Large intestine (tissue), 3 donors: ENCODE data around the gene EML3. TPM values are rescaled to one million over a fixed set of nuclear protein-coding genes. Genes with fewer than 3 reads are reported as not detected.
A peak's percentile ranks its signal among the peaks of the same experiment; 100 is the strongest.

Experiments
- DNase-seq, 2 donors: peaks; one replicate each; pipeline versions ENCODE4 v3.0.0 to v3.0.0-alpha.2; 2013
- H3K27ac ChIP-seq: one replicate; pipeline ENCODE4 v1.5.1; 2013; ENCODE audit warnings: low read length
- H3K27me3 ChIP-seq: 2 replicates; pipeline ENCODE4 v1.6.1; 2013; ENCODE audit warnings: low read length; ENCODE audit not compliant: control insufficient read depth, insufficient read depth
- H3K36me3 ChIP-seq: 2 replicates; pipeline ENCODE4 v1.6.1; 2013; ENCODE audit warnings: low read length; ENCODE audit not compliant: control insufficient read depth, insufficient read depth
- H3K4me1 ChIP-seq: one replicate; pipeline ENCODE4 v1.6.1; 2013; ENCODE audit warnings: low read length; ENCODE audit not compliant: control insufficient read depth, insufficient read depth
- H3K4me3 ChIP-seq: one replicate; pipeline ENCODE4 v1.5.1; 2013; ENCODE audit warnings: low read length
- H3K9me3 ChIP-seq: one replicate; pipeline ENCODE4 v1.6.1; 2013; ENCODE audit warnings: mild to moderate bottlenecking, low read depth, low read length, moderate library complexity; ENCODE audit not compliant: control insufficient read depth
- WGBS: methylation state at CpG from one replicate; pipeline ENCODE4 v1.1.5; 2013; ENCODE audit warnings: low lambda C conversion rate; ENCODE audit not compliant: insufficient coverage; 5-methylcytosine and 5-hydroxymethylcytosine counted together
- polyA plus RNA-seq: library from polyadenylated mRNA; unstranded; fragments of 120-200 nt; gene quantifications from one replicate; pipeline ENCODE4 v1.2.1, GENCODE V29; 2013

Gene EML3
- polyA plus RNA-seq, 1 donor, result 25.3 TPM

DNA sequence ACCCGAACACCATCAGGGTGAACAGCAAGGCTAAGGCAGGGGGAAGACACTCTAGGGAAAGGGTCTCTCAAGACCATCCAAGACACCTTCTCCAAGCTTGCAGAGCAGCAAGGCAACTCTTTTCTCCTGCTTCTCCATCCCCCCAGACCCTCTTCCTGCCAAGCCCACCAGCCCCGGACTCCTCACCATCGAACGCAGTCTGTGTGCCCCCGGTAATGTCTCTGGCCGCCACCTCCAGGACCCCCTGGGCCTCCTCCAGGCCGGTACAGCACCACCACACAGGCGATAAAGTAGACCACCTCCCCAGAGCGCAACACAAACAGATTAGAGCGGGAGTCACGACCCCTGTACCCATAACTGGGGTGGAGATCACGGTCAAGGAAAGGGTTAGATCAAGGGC lies 3.8 kb downstream of the EML3 start:
- WGBS, result no CpG with 5 or more reads among the region's 12 CpGs
- Histone ChIP-seq H3K27me3 (no peaks in the 10 kb centered on the region), H3K36me3 (peaks cover 35% of the 10 kb centered on the region)

DNA sequence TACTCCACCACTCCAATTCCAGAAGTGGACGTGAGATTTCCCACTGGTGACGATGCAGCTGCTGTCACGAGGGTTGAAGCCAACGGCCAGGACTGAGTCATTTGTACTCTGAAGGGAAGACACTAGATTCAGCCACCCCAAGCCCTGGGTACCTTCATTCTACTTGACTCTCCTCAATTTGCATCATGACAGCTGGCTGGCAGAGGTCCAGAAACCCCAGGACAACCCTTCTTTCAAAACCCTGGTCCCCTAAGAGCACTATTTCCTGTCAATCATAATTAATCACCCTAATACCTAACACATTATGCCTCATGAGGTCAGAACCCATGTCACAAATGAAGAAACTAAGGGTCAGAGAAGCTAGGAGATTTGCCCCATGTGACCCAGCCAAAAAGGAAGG lies 4.9 kb downstream of the EML3 start:
- Histone ChIP-seq H3K4me3 (no peak overlapping the region), H3K9me3 (peaks cover 2% of the 10 kb centered on the region), H3K36me3 (peaks cover 35% of the 10 kb centered on the region), H3K27me3 (no peaks in the 10 kb centered on the region), H3K4me1 (peaks cover 16% of the 10 kb centered on the region), H3K27ac (no peak overlapping the region)
- DNase-seq, result no peak
- WGBS, result no CpG with 5 or more reads among the region's 4 CpGs

More for the DNA sequence above, 3.8 kb downstream of the EML3 start:
- peaks cover 2% of the 10 kb centered on the region for H3K9me3 ChIP-seq
- H3K4me1 ChIP-seq, result peaks cover 24% of the 10 kb centered on the region
- no peak for DNase-seq
- no peak overlapping the region for H3K4me3 ChIP-seq
- no peak overlapping the region for H3K27ac ChIP-seq

DNA sequence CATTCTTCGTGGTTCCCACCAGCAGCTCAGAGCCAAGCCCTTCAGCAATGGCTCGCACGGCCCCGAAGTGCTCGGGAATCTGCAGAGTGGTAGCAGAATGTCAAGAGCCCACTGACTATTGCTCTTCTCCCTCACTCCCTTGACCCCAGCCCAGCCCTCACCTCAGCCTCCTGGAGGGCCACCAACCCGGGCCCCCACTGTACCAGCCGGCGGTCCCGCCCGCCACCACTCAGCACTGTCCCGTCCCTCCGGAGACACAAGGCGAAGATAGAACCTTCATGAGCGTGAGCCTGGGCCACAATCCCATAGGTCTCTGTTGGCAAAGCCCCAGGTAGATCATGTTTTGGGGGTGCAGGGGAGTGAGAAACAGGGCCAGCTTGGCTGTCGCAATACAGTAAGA lies 6.7 kb downstream of the EML3 start:
- Histone ChIP-seq H3K36me3 (peaks cover 35% of the 10 kb centered on the region), H3K4me3 (no peak overlapping the region), H3K27me3 (no peaks in the 10 kb centered on the region), H3K27ac (no peak overlapping the region), H3K4me1 (peaks cover 8% of the 10 kb centered on the region), H3K9me3 (peaks cover 4% of the 10 kb centered on the region)
- DNase-seq, result no peak
- WGBS, result no CpG with 5 or more reads among the region's 15 CpGs

DNA sequence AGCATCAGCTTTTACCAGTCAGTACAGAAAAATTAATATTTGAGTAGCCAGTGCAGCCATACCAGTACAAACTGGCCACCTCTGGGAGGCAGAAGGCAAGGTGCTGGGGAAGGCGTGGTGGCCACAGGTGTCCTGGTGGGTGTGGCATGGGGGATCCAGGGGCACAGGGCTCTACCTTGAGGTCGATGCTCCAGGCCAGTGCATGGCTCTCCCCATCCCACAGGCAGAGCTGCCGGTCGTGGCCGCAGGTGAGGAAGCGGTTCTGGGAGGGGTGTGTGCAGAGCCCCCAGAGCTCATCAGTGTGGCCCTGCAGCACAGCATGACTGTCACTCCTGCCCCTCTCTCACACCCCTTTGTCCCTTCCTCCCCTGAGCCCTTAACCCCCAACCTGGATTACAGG lies 7.1 kb downstream of the EML3 start:
- H3K27me3 ChIP-seq, result no peaks in the 10 kb centered on the region
- H3K4me3 ChIP-seq, result no peak overlapping the region
- peaks cover 9% of the 10 kb centered on the region for H3K4me1 ChIP-seq
- H3K27ac ChIP-seq, result no peak overlapping the region
- WGBS, result no CpG with 5 or more reads among the region's 6 CpGs
- H3K9me3 ChIP-seq, result peaks cover 5% of the 10 kb centered on the region
- peaks cover 35% of the 10 kb centered on the region for H3K36me3 ChIP-seq
- DNase-seq, result no peak

DNA sequence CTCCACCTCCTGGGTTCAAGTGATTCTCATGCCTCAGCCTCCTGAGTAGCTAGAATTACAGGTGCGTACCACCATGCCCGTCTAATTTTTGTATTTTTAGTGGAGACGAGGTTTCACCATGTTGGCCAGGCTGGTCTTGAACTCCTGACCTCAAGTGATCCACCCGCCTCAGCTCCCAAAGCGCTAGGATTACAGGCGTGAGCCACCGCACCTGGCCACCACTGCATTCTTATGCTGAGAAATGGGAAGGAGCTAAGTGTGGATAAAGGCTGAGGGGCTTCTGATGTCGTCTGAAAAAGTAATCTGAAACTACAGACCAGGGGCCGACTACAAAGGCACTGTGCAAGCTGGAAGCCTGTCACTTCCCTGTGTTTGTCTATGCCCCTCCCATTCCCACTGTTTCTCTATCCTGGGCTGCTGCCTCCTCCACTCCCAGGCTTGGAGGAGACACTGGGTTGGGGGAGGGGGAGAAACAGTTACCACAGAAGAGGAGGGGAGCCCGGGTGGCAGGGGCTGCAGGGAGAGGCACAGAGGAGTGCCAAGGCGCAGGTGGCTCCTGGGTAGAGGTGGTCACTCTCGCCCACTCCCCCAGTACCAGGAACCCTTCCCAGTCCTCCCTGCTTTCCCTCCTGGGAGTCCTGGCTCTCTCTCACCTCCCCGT lies 8.0 kb downstream of the EML3 start:
- no CpG with 5 or more reads among the region's 13 CpGs for WGBS
- Histone ChIP-seq H3K36me3 (peaks cover 31% of the 10 kb centered on the region), H3K27ac (no peak overlapping the region), H3K4me1 (peaks cover 17% of the 10 kb centered on the region), H3K4me3 (no peak overlapping the region), H3K27me3 (no peaks in the 10 kb centered on the region), H3K9me3 (peaks cover 5% of the 10 kb centered on the region)
- no peak for DNase-seq

DNA sequence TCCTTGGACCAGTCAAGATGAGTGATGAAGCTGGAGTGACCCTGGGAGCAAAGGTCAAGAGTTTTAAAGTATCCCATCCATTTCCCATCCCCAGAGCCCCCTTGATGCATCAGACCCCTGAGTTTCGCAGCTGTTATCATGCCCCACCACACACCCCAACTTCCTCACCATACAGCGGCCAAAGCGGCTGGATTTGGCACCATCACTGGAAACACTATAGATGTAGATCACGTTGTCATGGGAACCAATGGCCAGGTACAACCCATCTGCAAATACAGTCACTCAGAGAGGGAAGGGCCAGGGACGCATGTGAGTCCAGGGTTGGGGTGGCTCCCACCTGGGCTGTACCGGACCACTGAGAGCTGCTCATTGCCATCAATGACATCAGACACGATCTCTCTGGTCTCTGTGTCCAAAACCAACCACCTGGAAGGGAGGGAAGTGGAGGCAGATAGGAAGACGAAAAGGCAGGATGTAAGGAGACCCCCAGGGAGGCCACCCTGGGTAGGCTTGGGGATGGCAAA lies 8.7 kb downstream of the EML3 start:
- H3K4me1 ChIP-seq, result peaks cover 25% of the 10 kb centered on the region
- H3K36me3 ChIP-seq, result peaks cover 24% of the 10 kb centered on the region

DNA sequence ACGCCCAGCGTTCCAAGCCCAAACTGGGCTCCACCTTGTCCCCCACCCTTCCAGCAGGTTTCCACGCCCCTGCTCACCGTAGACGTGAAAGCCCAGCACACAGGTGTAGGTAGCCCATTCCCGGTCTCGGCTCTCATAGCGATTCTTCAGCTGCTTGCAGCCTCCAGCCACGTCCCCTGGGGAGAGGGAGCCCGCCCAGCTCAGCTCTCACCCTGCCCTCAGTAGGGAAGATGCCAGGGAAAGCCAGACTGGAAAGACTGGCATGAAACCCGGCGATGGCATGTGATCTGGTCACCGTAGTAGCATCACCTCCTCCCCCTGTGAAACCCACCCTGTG lies 9.5 kb downstream of the EML3 start:
- H3K36me3 ChIP-seq, result peaks cover 30% of the 10 kb centered on the region
- H3K4me1 ChIP-seq, result peaks cover 25% of the 10 kb centered on the region
- no peak overlapping the region for H3K27ac ChIP-seq
- H3K4me3 ChIP-seq, result peak overlapping the region; percentile 94
- WGBS, result no CpG with 5 or more reads among the region's 13 CpGs
- peaks cover 5% of the 10 kb centered on the region for H3K9me3 ChIP-seq
- H3K27me3 ChIP-seq, result no peaks in the 10 kb centered on the region
- DNase-seq, result no peak

More for the DNA sequence above, 8.7 kb downstream of the EML3 start:
- H3K27me3 ChIP-seq, result no peaks in the 10 kb centered on the region
- no CpG with 5 or more reads among the region's 8 CpGs for WGBS
- H3K9me3 ChIP-seq, result peaks cover 5% of the 10 kb centered on the region
- no peak for DNase-seq
- no peak overlapping the region for H3K4me3 ChIP-seq
- no peak overlapping the region for H3K27ac ChIP-seq

DNA sequence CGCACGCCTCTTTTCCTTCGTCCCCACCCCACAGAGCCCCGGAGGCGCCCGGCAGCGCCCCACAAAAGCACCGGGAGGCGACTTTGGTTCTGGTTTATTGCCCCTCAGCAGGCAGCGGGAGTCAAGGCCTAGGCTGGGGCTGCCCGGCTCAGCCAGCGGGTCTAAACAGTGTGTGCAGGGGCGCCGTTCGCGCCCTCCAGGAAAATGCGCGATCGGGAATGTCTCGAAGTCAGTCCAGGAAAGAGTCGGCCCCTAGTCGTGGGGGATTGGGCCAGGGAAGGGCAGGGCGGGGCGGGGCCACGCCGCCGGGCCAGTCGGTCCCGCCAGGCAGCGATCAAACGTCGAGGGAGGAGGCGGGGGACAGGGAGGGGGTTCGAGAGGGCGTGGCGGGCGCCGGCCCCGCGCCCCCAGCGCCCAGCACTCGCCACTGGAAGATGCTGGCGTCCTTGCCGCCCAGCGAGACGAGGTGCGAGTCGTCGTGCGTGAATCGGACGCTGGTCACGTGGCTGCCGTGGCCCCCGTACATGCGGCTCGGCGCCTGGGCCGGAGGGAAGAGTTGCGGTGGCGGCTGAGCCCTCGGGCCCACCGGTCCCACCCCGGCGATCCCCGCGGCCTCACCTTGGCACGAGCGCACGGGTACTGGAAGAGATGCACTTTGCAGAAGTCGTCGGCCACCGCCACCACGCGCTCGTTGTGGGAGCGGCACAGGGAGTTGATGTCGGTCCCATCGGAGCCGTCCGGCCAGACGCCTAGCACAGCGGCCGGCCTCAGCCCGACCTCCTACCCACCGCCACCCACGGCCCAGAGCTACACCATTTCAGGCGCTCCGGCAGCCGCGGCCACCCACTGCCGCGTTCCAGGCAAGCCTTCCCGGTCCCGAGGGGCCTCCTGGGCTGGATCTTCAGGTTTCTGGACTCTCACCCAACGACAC lies 10.2 kb downstream of the EML3 start:
- Histone ChIP-seq H3K27me3 (no peaks in the 10 kb centered on the region), H3K4me1 (peaks cover 25% of the 10 kb centered on the region), H3K9me3 (peaks cover 5% of the 10 kb centered on the region), H3K4me3 (peak overlapping the region; percentile 94), H3K27ac (peak overlapping the region; percentile 80), H3K36me3 (peaks cover 34% of the 10 kb centered on the region)
- no CpG with 5 or more reads among the region's 96 CpGs for WGBS
- peak; percentile 60 to 70 for DNase-seq

DNA sequence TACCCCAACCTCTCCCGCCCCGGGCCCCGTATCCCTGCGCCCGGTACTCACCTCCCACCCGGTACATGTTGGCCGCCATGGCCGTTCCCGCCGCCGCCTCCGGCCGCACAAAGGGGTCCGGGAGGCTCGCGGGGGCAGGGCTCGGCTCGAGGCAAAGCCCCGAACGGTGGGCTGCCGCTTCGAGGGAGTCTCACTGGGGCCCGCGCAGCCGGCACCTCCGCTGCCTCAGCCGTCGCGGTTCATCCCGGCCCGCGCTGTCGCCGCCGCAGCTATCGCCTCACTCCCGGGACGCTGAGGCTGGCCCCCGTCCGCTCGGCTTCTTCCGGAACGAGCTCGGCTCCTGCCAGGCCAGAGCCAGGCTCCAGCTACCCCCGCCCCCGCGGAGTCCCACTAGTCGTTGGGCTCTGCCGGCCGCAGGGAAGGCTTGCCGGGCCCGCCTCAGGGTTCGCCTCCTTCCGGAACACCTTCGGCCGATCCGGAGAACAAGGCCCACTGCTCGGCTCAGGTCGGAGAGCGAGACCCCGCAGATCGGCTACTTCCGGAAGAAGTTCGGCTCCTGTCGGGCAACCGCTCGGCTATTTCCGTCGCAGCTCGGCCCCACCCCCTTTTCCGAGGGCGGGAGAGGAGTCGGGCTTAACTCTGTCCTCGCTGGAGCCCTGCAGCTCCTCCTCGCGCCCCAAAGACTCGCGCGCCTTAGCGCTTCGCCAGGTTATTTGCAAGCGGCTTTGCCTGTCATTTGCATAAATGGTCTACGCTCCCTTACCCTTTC lies 11.0 kb downstream of the EML3 start, which contains the start of gene MTA2:
Gene MTA2, minus strand, starts transcription at position 494 of the 769 bp plus-strand sequence. Its CDS starts 415 bp downstream, at position 79.
- Histone ChIP-seq H3K4me1 (peaks cover 25% of the 10 kb centered on the region), H3K9me3 (peaks cover 5% of the 10 kb centered on the region), H3K27ac (peak within 1 kb of the TSS; percentile 82), H3K36me3 (peaks cover 35% of the 10 kb centered on the region), H3K4me3 (peak within 1 kb of the TSS; percentile 94), H3K27me3 (no peaks in the 10 kb centered on the region)
- DNase-seq, result peak; percentile 98 to 99
- WGBS, result no CpG with 5 or more reads among the region's 83 CpGs

DNA sequence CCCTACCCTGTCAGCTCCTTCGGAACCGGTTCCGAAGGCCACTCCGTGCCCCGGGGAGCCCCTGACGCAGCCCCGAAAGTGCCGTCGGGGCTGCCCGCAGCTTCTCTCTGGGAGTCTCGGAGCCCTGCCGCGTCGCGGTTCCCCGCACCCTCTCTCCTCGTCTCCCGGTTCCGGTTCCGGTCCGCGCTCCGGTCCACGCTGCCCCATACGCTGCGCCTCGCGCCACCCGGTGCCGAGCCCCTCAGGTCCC lies 11.5 kb downstream of the EML3 start:
- Histone ChIP-seq H3K9me3 (peaks cover 5% of the 10 kb centered on the region), H3K4me3 (peak overlapping the region; percentile 94), H3K4me1 (peaks cover 25% of the 10 kb centered on the region), H3K27ac (peak overlapping the region; percentile 82), H3K36me3 (peaks cover 36% of the 10 kb centered on the region), H3K27me3 (no peaks in the 10 kb centered on the region)
- no CpG with 5 or more reads among the region's 30 CpGs for WGBS
- DNase-seq, result no peak
